ENCODE data around the gene OXER1.
"Not testable (repeated sequence)": the region's sequence is repeated elsewhere in the genome, so short reads cannot be mapped to it uniquely, and the experiment has no call there.

The OXER1 gene

DNA sequence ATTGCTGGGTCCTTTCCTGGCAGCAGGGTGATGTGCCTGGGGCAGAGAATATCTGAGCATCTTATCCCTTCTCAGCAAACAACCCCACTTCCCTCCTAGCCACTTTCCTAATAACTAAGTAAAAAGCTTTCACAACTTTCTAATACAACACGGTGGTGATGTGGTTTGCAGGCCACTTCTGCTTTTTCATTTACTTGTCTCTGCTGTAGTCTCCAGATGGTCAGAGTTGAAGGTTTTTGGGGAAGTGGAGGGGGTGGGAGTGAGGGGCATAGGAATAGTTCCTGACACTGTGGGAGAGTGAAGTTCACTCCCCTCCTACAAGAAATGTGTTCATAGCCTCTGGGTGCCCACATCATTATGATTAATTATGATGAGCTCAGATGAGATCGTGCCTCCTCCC is 11.6 kb downstream of the OXER1 start:
- no peak for DNase-seq (ENCODE audit: low read depth in 2 of 2)

DNA sequence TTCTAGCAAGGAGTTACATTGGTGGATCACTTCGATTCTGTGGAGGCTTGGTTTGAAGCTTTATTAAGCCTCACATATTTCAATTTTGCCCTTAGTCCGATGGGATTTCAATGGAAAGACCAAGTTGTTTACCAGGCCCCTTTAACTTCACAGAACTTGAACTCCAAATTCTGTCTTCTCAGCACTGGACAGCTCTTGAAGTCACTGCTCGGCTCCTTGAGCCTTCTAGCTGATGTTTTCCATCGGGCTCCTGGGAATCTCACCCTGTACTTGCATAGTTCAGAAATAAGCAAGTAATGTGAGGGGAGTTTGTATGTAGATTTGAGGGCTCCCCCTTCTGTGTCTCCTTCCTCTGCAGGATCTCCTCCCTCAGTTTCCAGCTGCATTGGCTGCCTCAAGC is 15.1 kb downstream of the OXER1 start:
- DNase-seq (ENCODE audit: low read depth in 2 of 2) = no peak

DNA sequence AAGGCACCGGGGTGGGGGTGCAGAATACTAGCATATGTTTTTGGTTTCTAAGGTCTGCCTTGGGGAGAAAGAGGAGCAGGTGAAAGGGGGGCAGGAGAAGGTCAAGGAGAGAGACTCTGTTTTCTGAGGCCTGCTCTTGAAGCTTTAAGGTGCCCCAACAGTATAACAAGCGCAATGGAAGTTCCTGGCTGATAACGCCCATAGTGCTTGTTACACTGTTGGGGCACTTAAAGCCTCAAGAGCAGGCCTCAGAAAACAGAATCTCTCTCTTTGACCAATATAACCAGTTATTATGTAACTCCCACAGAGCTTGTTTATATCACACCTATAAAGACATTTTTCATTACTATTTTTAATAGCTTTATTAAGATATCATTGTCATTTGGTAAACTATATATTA is 16.5 kb downstream of the OXER1 start:
- DNase-seq (ENCODE audit: low read depth in 2 of 2) = no peak

DNA sequence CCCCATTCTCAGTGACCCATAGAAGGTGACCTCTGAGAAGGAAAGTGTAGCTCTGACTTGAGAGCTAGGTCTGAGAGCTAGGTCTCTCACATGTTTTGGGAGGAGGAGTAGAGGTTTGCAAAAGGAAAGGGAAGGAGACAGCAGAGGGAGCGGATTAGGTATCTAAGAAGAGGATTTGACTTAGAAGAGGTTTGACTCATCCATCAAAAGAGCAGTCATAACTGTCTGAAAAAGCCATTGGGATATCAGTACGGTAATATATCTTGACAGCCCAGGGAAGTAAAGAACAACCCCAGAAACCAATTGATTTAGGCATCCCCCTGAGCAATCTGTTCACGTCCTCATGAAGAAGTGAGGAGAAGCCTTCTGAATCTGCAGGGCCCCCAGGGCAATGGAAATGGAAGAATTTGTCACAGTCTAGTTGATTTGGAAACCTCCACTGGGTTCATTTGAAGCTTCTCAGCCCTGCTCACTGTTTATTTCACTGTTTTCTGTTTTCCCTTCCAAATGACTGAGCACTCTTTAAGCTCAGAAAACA is 19.3 kb downstream of the OXER1 start:
- DNase-seq (ENCODE audit: low read depth in 2 of 2) = no peak

DNA sequence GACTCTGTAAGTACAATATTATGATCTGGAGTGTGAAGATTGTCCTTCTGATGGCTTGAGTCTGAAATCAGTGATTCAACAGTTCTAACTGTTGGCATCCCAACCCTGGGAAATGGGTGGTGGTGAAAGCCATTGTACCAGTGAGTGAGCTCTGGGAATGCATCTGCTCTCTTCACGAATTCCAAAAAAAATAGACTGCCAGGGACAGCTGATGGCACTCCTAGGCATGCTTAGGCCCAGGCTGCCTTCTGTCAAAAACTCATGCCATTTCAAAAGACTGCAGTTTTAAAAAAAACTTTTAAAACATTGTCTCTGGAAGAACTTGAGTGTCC is 20.3 kb downstream of the OXER1 start:
- DNase-seq (ENCODE audit: low read depth in 2 of 2) = no peak

DNA sequence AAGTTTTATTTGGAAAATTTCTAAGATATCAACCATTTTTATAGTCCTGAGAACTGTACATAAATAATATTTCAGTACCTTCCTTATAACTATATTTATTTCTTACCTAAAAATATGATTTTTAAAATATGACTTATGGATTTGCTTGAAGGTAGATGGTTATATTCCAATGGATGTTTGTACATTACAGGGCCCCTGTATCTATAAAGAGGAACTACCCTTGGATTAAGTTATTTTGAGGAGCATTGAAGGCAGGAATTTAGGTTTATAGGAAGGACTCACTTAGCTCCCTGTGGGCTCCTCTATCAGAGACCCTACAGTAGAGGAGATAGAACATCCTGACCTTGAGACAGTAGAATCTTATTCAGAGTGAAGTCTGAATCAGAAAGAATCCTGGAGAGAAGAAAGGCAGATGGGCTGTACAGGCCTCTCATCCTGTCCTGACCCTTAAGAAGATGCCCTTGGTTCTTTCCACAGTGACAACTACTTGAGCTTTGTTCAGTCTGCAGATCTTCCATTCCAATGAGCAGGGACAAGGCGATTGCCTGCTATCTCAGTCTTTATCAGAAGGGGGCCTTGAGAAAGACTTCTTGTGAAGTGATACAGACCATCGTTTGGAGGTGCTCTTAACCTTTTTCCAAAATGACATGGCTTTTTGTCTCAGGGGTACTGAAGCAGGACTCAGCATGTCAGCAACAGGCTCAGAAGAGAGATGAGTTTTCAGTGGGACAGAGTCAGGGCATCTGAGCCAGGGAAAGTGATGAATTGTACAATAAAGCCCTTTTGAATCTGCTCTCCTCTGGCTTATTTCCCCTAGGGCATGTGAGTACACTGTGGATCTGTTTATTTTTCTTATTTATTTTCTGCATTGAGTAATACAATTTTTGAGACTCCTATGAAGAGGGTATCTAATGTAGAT is 20.9 kb downstream of the OXER1 start:
- no peak for DNase-seq (ENCODE audit: low read depth in 2 of 2)

DNA sequence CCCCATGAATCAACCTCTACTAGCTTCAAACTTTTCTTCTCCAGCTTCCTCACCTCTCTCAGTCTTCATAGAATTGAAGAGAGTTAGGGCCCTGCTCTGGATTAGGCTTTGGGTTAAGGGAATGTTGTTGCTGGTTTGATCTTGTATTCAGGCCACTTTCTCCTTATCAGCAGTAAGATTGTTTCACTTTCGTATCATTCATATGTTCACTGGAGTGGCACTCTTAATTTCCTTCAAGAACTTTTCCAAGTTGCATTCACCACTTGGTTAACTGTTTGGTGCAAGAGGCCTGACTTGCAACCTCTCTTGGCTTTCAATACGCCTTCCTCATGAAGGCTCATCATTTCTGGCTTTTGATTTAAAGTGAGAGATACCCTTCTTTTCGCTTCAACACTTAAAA is 22.8 kb downstream of the OXER1 start:
- no peak for DNase-seq (ENCODE audit: low read depth in 2 of 2)

DNA sequence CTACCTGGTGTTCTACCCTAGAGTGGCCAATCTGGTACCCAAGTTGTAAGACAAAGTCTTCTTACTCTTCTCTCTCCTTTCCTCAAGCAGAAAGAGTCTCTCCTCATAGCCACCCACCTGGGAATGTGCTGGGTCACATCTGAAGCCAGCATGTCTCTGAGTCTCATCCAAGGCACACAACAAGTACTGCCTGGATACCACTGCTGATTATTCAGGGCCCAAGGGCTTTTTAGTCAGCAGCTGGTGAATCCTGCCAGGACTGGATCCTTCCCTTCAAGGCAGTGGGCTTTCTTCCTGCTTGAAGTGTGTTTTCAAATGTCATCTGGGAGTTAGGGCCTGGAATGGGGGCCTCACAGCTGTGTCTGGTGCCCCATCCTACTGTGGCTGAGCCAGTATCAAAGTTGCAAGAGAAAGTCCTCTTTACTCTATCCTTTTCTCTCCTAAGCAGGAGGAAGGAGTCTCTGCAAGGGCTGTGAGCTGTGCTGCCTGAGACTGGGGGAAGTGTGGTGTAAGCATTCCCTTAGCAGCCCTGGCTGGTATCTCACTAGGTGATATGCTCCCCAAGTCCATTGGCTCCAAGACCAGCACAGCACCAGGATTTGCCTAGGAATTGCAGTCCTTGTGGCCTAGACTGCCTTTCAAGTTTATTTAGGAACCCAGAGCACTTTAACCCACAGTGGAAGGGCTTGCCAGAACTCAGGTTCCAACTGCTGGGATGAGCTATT is 27.2 kb downstream of the OXER1 start:
- DNase-seq (ENCODE audit: low read depth in 2 of 2) = no peak

DNA sequence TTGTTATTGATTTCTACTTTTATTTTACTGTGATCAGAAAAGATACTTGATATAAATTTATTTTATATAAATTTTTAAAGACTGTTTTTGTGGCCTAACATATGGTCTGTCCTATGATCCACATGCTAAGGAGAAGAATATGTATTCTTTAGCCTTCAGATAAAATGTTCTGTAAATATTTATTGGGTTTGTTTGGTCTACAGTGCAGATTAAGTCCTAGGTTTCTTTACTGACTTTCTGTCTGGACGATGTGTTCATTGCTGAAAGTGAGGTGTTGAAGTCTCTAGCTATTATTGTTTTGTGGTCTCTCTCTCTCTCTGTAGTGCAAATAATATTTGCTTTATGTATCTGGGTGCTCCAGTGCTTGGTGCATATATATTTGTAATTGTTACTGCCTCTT is 30.1 kb downstream of the OXER1 start:
- DNase-seq (ENCODE audit: low read depth in 2 of 2) = no peak

DNA sequence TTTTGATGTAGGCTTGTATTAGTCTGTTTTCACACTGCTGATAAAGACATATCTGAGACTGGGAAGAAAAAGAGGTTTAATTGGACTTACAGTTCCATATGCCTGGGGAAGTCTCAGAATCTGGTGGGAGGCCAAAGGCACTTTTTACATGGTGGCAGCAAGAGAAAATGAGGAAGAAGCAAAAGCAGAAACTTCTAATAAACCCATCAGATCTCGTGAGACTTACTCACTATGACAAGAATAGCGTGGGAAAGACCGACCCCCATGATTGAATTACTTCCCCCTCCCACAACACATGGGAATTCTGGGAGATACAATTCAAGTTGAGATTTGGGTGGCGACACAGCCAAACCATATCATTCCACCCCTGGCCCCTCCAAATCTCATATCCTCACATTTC is 32.6 kb downstream of the OXER1 start:
- DNase-seq (ENCODE audit: low read depth in 2 of 2) = not testable (repeated sequence)

DNA sequence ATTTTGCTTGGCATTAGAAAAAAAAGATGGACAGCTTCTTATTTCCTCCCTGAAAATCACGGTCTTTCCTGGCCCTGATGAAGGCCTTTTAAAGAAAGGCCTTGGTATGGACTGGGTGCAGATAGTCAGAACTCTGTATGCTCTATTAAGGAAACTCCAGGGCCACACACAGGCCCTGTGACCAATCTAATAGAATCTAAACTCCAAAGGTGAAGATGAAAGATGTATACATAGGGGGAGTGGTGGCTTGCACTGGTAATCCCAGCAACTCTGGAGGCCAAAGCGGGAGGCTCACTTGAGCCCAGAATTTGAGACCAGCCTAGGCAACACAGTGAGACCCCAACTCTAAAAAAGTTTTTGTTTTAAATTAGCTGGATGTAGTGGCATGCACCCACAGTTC is 37.3 kb downstream of the OXER1 start:
- no peak for DNase-seq (ENCODE audit: low read depth in 2 of 2)

DNA sequence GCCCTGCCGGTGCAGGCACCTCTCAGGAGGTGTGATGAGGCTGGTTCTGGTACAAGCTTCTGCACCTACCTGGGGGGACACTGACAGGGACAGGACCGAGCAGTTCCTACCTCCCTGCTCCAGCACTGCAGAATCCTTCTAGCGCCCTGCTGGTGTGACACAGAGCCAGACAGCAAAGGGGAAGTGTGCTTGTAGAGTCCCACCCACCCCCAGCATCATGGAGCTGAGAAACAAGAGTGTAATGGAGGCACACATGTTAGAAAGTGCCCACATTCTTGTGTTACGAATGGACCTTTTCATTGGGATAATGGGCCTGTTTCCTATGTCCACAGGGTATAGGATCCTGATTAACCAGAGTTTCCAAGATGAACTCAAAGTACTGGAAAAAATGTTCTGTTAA is 38.3 kb downstream of the OXER1 start:
- no peak for DNase-seq (ENCODE audit: low read depth in 2 of 2)

DNA sequence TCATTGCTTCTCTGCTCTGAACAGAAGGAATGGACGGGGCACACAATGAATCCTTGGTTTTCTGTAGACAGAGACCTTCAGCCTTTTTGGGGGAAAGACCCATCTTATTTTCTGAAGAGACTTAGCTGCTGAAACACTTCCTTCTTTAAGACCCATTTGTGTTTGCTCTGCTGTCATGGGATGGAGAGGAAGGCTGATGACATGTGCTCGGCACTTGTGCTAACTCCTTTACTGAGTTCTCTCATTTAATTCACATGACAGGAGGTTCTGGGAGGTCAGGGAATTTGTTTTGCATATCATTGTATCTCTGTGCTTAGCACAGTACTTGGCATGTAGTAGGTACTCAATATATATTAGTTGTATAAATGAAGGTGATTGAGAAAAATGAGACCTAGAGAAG is 39.0 kb downstream of the OXER1 start:
- DNase-seq (ENCODE audit: low read depth in 2 of 2) = no peak

DNA sequence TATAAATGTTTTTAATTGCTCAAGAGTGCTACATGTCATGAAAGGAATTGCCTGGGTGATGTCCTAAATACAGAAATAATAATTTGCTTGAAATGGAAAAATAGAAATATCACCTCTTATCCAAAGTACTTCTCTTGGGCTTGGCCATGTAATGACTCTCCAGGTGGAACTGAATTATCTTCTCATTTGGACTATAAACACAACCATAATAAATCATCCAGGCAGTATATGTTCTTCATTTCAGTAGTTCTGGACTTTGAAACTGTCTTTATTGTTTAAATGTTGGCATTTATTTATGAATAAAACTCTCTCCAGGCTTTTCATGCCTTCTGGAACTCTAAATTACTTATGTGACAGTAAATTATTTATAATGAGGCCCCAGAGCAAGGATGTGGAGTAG is 40.5 kb downstream of the OXER1 start:
- no peak for DNase-seq (ENCODE audit: low read depth in 2 of 2)

DNA sequence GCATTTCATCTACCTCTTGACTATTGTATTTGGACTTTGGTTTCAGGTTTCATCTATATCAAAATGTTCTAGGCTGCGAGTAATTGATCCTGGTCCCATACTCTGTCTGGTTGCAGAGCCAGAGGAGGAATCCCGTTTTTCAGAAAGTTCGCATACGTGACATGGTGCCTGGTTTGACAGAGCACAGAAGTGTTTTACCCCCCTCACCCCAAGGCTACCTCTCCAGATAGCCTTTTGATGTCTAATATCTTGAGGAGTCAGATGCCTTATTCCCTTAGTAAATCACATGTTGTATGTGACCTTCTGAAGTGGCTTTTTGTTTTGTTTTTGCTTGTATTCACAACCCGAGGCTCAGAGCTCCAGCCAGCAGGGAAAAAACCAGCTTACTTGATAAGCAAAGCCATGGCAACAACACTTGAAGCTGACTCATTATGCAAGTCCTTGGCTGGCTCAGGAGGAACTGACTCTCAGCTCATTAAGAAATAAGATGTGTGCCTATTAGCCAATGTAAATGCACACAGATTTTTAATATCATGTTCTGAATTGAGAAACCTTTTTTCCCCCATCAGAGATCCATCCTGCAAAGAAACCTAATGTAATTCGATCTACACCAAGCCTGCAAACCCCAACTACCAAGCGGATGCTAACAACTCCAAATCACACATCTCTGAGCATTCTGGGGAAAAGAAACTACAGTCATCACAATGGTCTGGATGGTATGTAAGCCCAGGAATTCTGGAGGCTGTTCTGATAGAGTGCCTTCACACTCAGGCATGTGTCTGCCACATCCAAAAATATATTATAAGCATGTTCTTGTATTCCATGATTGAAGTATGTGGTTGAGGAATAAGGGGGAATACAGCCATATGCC is 41.4 kb downstream of the OXER1 start:
- DNase-seq (ENCODE audit: low read depth in 2 of 2) = no peak

DNA sequence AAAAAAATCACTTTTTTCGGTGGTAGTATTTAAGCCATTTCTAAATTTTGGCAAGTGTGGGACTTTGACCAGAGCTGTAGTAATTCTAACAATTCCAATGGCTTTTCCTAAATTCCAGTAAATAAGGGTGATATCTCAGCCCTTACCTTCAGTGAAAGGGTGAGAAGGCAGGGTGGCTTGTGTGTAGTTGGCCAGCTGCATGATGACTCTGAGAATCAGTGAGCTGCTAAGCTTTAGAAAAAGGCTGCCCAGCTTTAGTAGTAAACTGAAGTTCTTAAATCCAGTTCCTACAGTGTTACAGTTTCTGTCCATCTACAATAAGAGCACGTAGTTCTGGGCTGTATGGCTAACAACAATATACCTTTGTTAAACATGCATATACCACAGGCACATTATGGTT is 42.0 kb downstream of the OXER1 start:
- no peak for DNase-seq (ENCODE audit: low read depth in 2 of 2)

DNA sequence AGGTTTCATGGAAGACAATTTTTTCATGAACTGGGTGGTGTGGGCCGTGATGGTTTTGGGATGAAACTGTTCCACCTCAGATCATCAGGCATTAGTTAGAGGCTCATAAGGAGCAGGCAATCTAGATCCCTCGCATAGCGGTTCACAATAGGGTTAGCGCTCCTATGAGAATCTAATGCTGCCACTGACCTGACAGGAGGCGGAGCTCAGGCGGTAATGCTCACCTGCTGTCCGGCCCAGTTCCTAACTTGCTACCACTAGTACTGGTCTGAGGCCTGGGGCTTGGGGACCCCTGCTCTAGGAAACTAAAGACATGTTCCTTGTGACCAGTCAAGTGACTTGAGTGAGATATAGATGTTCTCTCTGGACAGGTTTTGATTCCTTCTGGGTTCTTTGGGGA is 49.2 kb downstream of the OXER1 start:
- DNase-seq (ENCODE audit: low read depth in 2 of 2) = no peak

DNA sequence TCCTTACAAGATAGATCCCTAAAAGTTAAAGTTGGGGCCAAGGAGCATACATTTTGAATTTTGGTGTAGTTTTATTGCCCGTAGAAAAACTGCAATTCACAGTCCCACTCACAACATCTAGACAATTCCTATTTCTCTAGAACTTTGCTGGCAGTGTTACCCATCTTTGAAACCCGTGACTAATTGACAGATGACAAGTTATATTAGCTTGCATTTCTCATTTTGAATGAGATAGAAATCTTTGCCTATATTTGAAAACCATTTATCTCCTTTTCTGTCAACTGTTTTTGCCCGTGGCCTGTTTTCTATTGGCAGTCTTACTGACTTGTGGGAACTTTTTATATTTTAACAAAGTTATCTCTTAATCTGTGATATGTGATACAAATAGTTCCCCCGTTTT is 50.0 kb downstream of the OXER1 start:
- no peak for DNase-seq (ENCODE audit: low read depth in 2 of 2)

DNA sequence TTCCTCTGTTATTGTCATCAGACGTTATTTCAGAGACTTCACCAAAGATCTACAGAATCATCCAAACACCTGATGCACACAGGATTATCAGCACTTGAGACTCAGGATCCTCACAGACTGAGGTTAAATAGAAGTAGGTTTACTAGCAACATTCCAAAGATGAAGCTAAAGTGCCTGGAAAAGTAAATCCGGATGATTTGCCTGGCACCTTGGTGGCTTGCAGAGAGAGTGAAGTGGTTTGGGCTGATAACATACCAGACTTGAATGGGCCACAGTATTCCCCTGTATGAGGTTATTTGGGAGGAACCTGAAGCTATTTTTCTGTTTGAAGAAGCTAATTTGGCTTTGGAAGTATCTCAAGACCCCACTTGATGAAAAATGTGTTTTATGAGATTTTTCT is 51.0 kb downstream of the OXER1 start:
- DNase-seq (ENCODE audit: low read depth in 2 of 2) = no peak

Measured in stimulated activated CD4-positive, alpha-beta T cell treated with anti-CD3 and anti-CD28 coated beads, Interleukin-1b, Interleukin-23, amount 100 ng/mL, for 1 hour (primary cell).